K562 (cell line): ENCODE results near the gene DNASE1L2.

Source experiments
- POLR2A ChIP-seq: fragments of 450-650 bp; conservative IDR thresholded peaks from 2 replicates; pipeline ENCODE4 v1.6.1; 2016
- ZZZ3 ChIP-seq: fragments of 450-650 bp; IDR thresholded peaks from 2 replicates; pipeline ENCODE4 v1.6.1; 2016; ENCODE audit warnings: antibody characterized with exemption, mild to moderate bottlenecking, moderate library complexity
- TF ChIP-seq, protein P1 (sequence below), 3 experiments: IDR thresholded peaks in 2 of 3; conservative IDR thresholded peaks in 1 of 3; 2 replicates each; pipeline ENCODE4 v1.5.1; 2011 to 2012; ENCODE audit warnings: low read length in 3 of 3, mild to moderate bottlenecking in 3 of 3, control low read depth in 2 of 3, improper control_type of control experiment in 1 of 3, inconsistent platforms in 1 of 3, low read depth in 1 of 3, mixed read lengths in 1 of 3, moderate library complexity in 1 of 3; ENCODE audit not compliant: insufficient read depth in 2 of 3
- TF ChIP-seq, protein P2 (sequence below): sonication (generic); formaldehyde crosslinking; IDR thresholded peaks from 2 replicates; pipeline ENCODE4 v1.8.1; 2022; ENCODE audit warnings: missing genetic modification reagents
- TF ChIP-seq, protein P3 (sequence below): IDR thresholded peaks from 2 replicates; pipeline ENCODE4 v1.6.1; 2012; ENCODE audit warnings: low read depth, low read length, improper control_type of control experiment, borderline replicate concordance

DNA sequence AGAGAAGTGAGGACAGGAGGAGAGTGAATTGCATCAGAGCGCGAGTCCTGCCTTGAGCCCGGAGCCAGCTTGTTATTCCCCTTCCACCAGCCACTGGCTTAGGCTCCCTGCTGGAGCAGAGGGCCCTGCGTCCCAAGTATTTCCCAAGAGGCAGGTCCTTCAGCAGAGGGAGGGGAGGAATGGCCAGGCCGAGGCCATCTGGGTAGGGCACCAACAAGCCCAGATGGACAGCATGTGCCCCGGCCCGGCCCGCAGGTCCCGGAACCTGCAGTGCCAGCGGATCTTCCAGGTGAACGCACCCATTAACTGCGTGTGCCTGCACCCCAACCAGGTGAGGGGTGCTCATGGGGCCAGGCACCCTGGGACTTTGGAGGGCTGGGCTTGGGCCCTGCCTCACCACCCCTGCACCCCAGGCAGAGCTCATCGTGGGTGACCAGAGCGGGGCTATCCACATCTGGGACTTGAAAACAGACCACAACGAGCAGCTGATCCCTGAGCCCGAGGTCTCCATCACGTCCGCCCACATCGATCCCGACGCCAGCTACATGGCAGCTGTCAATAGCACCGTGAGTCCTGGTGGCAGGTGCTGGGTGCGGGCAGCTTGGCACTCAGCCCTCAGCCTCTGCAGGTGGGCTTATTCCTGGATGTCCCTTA is 29.3 kb upstream of the DNASE1L2 start:
- TF ChIP-seq, protein P1, sequence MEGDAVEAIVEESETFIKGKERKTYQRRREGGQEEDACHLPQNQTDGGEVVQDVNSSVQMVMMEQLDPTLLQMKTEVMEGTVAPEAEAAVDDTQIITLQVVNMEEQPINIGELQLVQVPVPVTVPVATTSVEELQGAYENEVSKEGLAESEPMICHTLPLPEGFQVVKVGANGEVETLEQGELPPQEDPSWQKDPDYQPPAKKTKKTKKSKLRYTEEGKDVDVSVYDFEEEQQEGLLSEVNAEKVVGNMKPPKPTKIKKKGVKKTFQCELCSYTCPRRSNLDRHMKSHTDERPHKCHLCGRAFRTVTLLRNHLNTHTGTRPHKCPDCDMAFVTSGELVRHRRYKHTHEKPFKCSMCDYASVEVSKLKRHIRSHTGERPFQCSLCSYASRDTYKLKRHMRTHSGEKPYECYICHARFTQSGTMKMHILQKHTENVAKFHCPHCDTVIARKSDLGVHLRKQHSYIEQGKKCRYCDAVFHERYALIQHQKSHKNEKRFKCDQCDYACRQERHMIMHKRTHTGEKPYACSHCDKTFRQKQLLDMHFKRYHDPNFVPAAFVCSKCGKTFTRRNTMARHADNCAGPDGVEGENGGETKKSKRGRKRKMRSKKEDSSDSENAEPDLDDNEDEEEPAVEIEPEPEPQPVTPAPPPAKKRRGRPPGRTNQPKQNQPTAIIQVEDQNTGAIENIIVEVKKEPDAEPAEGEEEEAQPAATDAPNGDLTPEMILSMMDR (IDR thresholded peaks at IDR 0.05 in 2 of 3, conservative IDR thresholded peaks at IDR 0.05 in 1 of 3; ENCODE audit: insufficient read depth in 2 of 3, low read depth in 1 of 3, low read length in 3 of 3), result no peak
- TF ChIP-seq, protein P2, sequence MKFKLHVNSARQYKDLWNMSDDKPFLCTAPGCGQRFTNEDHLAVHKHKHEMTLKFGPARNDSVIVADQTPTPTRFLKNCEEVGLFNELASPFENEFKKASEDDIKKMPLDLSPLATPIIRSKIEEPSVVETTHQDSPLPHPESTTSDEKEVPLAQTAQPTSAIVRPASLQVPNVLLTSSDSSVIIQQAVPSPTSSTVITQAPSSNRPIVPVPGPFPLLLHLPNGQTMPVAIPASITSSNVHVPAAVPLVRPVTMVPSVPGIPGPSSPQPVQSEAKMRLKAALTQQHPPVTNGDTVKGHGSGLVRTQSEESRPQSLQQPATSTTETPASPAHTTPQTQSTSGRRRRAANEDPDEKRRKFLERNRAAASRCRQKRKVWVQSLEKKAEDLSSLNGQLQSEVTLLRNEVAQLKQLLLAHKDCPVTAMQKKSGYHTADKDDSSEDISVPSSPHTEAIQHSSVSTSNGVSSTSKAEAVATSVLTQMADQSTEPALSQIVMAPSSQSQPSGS (CRISPR knock-in tag), result no peak
- TF ChIP-seq, protein P3, sequence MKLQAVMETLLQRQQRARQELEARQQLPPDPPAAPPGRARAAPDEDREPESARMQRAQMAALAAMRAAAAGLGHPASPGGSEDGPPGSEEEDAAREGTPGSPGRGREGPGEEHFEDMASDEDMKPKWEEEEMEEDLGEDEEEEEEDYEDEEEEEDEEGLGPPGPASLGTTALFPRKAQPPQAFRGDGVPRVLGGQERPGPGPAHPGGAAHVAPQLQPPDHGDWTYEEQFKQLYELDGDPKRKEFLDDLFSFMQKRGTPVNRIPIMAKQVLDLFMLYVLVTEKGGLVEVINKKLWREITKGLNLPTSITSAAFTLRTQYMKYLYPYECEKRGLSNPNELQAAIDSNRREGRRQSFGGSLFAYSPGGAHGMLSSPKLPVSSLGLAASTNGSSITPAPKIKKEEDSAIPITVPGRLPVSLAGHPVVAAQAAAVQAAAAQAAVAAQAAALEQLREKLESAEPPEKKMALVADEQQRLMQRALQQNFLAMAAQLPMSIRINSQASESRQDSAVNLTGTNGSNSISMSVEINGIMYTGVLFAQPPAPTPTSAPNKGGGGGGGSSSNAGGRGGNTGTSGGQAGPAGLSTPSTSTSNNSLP, result no peak
- no peak for TF ChIP-seq ZZZ3
- no peak for TF ChIP-seq POLR2A
